GM12878 (cell line): ENCODE measurements around the gene KCNQ1. TPM values are rescaled to one million over a fixed set of nuclear protein-coding genes. Genes with fewer than 3 reads are reported as not detected.

Experiments
- ATAC-seq: fragments of 200-7000 bp; cut with Tn5 transposase; 3 replicates; pipeline ENCODE4 v1.9.1; 2020; ENCODE audit warnings: mild to moderate bottlenecking, moderate library complexity
- BruUV-seq: library from RNA; stranded (reverse); fragments of 400-500 nt; replicated peaks from 2 replicates; lab custom pipeline; 2021; lab: Mats Ljungman, UMichigan
- CTCF ChIA-PET: fragments of 300-600 bp; sonication (Branson Sonifier 250); formaldehyde crosslinking; extraction: SDS; loops from one replicate; lab custom pipeline; 2021; ENCODE audit warnings: inconsistent platforms; lab: Yijun Ruan, JAX
- POLR2A ChIA-PET: fragments of 350-600 bp; formaldehyde crosslinking; extraction: SDS; loops from one replicate; lab custom pipeline; 2021; ENCODE audit warnings: inconsistent platforms; lab: Charles Lee
- RAD21 ChIA-PET: fragments of 300-600 bp; sonication (Branson Sonifier 250); formaldehyde crosslinking; loops from one replicate; lab custom pipeline; 2023; ENCODE audit warnings: antibody characterized with exemption; ENCODE audit not compliant: unreplicated experiment; lab: Charles Lee
- SMC1A ChIA-PET: fragments of 300-600 bp; sonication (Branson Sonifier 250); formaldehyde crosslinking; loops from one replicate; lab custom pipeline; 2023; ENCODE audit not compliant: unreplicated experiment, uncharacterized antibody; lab: Charles Lee
- DNase-seq: peaks from one replicate; pipeline ENCODE4 v3.0.0-alpha.2; 2011; ENCODE audit warnings: low read depth, low spot score
- FAIRE-seq: peaks from 3 replicates; lab custom pipeline; 2011; peaks lifted over from hg19 to GRCh38; lab: Jason Lieb, UNC
- H2AFZ ChIP-seq: 2 replicates; pipeline ENCODE4 v1.6.0; 2011; ENCODE audit warnings: low read depth, low read length, control low read depth; ENCODE audit not compliant: control insufficient read depth
- H3K27ac ChIP-seq: 2 replicates; pipeline ENCODE4 v1.5.1; 2011; ENCODE audit warnings: control low read depth; ENCODE audit not compliant: control insufficient read depth, insufficient read depth
- H3K27me3 ChIP-seq, 2 experiments: replicated peaks in 1 of 2; 2 replicates each; pipeline versions ENCODE4 v1.6.0 to v1.6.1; 2011; ENCODE audit warnings: low read length in 1 of 2; ENCODE audit not compliant: control insufficient read depth in 2 of 2, insufficient read depth in 2 of 2
- H3K36me3 ChIP-seq, 2 experiments: 2 replicates each; pipeline ENCODE4 v1.5.1; 2011; ENCODE audit warnings: low read length in 1 of 2; ENCODE audit not compliant: control insufficient read depth in 2 of 2, insufficient read depth in 2 of 2
- H3K4me1 ChIP-seq: 2 replicates; pipeline ENCODE4 v1.6.1; 2011; ENCODE audit warnings: mild to moderate bottlenecking, low read length, moderate library complexity, mixed read lengths; ENCODE audit not compliant: control insufficient read depth, insufficient read depth
- H3K4me2 ChIP-seq: 2 replicates; pipeline ENCODE4 v1.6.0; 2011; ENCODE audit warnings: control low read depth; ENCODE audit not compliant: control insufficient read depth, insufficient read depth
- H3K4me3 ChIP-seq: fragments of 200-600 bp; sonication (generic); 2 replicates; pipeline ENCODE4 v1.5.1; 2016
- H3K79me2 ChIP-seq: 2 replicates; pipeline ENCODE4 v1.6.0; 2011; ENCODE audit warnings: low read length; ENCODE audit not compliant: control insufficient read depth, insufficient read depth
- H3K9ac ChIP-seq: 2 replicates; pipeline ENCODE4 v1.8.0; 2011; ENCODE audit warnings: low read length, control low read depth, mixed read lengths; ENCODE audit not compliant: control insufficient read depth, insufficient read depth
- H3K9me3 ChIP-seq: replicated peaks from 3 replicates; pipeline ENCODE4 v1.5.1; 2011; ENCODE audit warnings: mild to moderate bottlenecking, low read length; ENCODE audit not compliant: control insufficient read depth, insufficient read depth
- H4K20me1 ChIP-seq: 2 replicates; pipeline ENCODE4 v1.6.0; 2011; ENCODE audit not compliant: control insufficient read depth, insufficient read depth
- BMI1 ChIP-seq: fragments of 450-650 bp; IDR thresholded peaks from 2 replicates; pipeline ENCODE4 v1.6.1; 2016; ENCODE audit warnings: mild to moderate bottlenecking, moderate library complexity, borderline replicate concordance
- CBX3 ChIP-seq: fragments of 200-600 bp; sonication (generic); IDR thresholded peaks from 2 replicates; pipeline ENCODE4 v1.6.1; 2016; ENCODE audit warnings: low read depth, borderline replicate concordance
- CHD2 ChIP-seq: IDR thresholded peaks from 2 replicates; pipeline ENCODE4 v1.6.1; 2011; ENCODE audit warnings: low read depth, low read length, improper control_type of control experiment, borderline replicate concordance
- KAT2A ChIP-seq: conservative IDR thresholded peaks from 2 replicates; pipeline ENCODE4 v1.6.1; 2011; ENCODE audit warnings: low read depth, low read length; ENCODE audit not compliant: control insufficient read depth
- MEF2A ChIP-seq: IDR thresholded peaks from 2 replicates; pipeline ENCODE4 v1.6.1; 2011; ENCODE audit warnings: low read depth, mild to moderate bottlenecking, low read length, moderate library complexity; ENCODE audit not compliant: insufficient read depth
- MXI1 ChIP-seq: fragments of 150-350 bp; IDR thresholded peaks from 2 replicates; pipeline ENCODE4 v1.6.1; 2011; ENCODE audit warnings: low read depth, mild to moderate bottlenecking, inconsistent platforms, low read length, improper control_type of control experiment
- NR2C2 ChIP-seq: IDR thresholded peaks from 2 replicates; pipeline ENCODE4 v1.6.1; 2011; ENCODE audit warnings: borderline replicate concordance, low read depth; ENCODE audit not compliant: control insufficient read depth, insufficient read length
- POLR2AphosphoS5 ChIP-seq: IDR thresholded peaks from 2 replicates; pipeline ENCODE4 v1.6.1; 2011; ENCODE audit warnings: mild to moderate bottlenecking, low read length, inconsistent platforms
- POU2F2 ChIP-seq: IDR thresholded peaks from 3 replicates; pipeline ENCODE4 v1.6.1; 2011; ENCODE audit warnings: low read depth, mild to moderate bottlenecking, low read length, borderline replicate concordance
- RB1 ChIP-seq: fragments of 450-650 bp; formaldehyde crosslinking; IDR thresholded peaks from 2 replicates; pipeline ENCODE4 v1.6.1; 2017; ENCODE audit warnings: mild to moderate bottlenecking, borderline replicate concordance
- RUNX3 ChIP-seq: IDR thresholded peaks from 2 replicates; pipeline ENCODE4 v1.6.1; 2012; ENCODE audit warnings: low read length, inconsistent platforms
- STAT1 ChIP-seq: fragments of 450-650 bp; conservative IDR thresholded peaks from 2 replicates; pipeline ENCODE4 v1.6.1; 2014; ENCODE audit warnings: antibody characterized with exemption, mild to moderate bottlenecking
- TCF7 ChIP-seq: IDR thresholded peaks from 2 replicates; pipeline ENCODE4 v1.6.1; 2014; ENCODE audit warnings: antibody characterized with exemption, borderline replicate concordance
- ZNF622 ChIP-seq: fragments of 450-650 bp; IDR thresholded peaks from 2 replicates; pipeline ENCODE4 v1.6.1; 2017; ENCODE audit warnings: mild to moderate bottlenecking, inconsistent platforms
- WGBS: methylation state at CpG from one replicate; pipeline ENCODE4 v1.1.6; 2016; ENCODE audit warnings: low lambda C conversion rate; ENCODE audit not compliant: insufficient replicate concordance, insufficient coverage; ENCODE audit errors: missing lambda C conversion rate; 5-methylcytosine and 5-hydroxymethylcytosine counted together
- in situ Hi-C: fragments of 300-500 bp; cut with MboI; formaldehyde crosslinking; loops from 9 replicates; pipeline ENCODE4 v1.14.3; 2018; ENCODE audit warnings: mixed read lengths
- intact Hi-C: fragments of 100-400 bp; cut with micrococcal nuclease; formaldehyde crosslinking; loops from one replicate; pipeline ENCODE4 v1.14.2; 2022; ENCODE audit not compliant: unreplicated experiment
- polyA plus RNA-seq, 11 experiments: library from polyadenylated mRNA; depleted of rRNA in 4 of 11; unstranded in 6 of 11; stranded (reverse) in 5 of 11; fragments of >200 nt; fragmentation: Nextera tagmentation in 4 of 11; fragmentation: Illumina TruSeq in 1 of 11; extraction: Ambion mirVana in 4 of 11; extraction: Trizol in 1 of 11; gene quantifications; 1 replicate in 1 of 11; 2 replicates in 10 of 11; pipeline versions ENCODE4 v1.2.1 to v1.2.3, GENCODE V29; 2011 to 2016; ENCODE audit warnings: inconsistent platforms in 2 of 11, missing spikeins in 2 of 11, low read depth in 1 of 11
- total RNA-seq, 4 experiments: library from RNA; depleted of rRNA in 3 of 4; stranded (reverse); fragments of >200 nt in 3 of 4; fragmentation: Illumina TruSeq in 1 of 4; extraction: Trizol in 1 of 4; gene quantifications; 2 replicates each; pipeline versions ENCODE4 v1.2.1 to v1.2.3, GENCODE V29; 2013 to 2021
- TF ChIP-seq, protein P1 (sequence below), 3 experiments: IDR thresholded peaks in 2 of 3; conservative IDR thresholded peaks in 1 of 3; 2 replicates each; pipeline ENCODE4 v1.5.1; 2011; ENCODE audit warnings: low read depth in 3 of 3, low read length in 3 of 3, mild to moderate bottlenecking in 3 of 3, control low read depth in 2 of 3, moderate library complexity in 2 of 3, inconsistent platforms in 1 of 3, mixed read lengths in 1 of 3; ENCODE audit not compliant: control insufficient read depth in 2 of 3, insufficient read depth in 1 of 3; ENCODE audit errors: extremely low read depth in 1 of 3
- TF ChIP-seq, protein P2 (sequence below): fragments of 450-650 bp; IDR thresholded peaks from 2 replicates; pipeline ENCODE4 v1.6.1; 2018; ENCODE audit warnings: borderline replicate concordance, mild to moderate bottlenecking; ENCODE audit not compliant: partially characterized antibody

Gene KCNQ1
- total and polyA plus RNA-seq, 10 of the 15 experiments (the other 5 are each of a cell fraction or from before 2014, with no cell fraction given) = 0.03 to 0.15 (median 0.12) TPM; not detected in 7

DNA sequence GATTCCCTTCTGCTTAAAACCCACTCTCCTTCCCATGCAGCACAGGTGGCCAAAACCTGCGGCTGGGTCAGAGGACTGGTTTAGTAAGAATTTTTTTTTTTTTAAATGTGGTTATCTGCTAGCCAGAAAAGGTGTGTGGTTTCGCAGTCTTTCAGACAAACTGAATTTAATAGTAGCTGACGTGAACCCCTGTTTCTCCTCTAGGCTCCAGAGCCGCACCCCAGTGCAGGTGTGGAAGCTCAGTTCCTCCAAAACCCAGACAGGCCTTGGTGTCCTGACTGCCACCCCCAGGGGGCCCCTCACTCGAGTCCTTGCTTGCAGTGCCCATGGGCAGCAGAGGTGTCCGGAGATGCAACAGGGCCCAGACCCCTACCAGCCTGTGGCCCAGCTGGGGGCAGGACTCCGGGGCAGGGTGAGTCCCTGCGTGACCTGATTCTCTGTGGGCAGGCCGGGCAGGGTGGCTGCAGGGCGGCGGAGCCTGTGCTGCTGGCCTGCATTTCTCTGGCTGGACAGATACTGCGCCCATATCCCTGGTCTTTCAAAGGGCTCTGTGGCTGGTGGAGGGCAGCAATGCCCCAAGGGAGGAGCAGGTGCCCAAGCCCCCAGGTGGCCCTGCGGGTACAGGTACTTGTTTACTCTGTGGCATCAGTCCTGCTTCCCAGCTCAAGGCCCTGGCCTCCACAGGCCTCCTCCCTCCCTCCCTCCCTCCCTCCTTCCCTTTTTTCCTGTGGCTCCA, 15.2 kb downstream of the KCNQ1 start (continued):
- TF ChIP-seq, protein P1, sequence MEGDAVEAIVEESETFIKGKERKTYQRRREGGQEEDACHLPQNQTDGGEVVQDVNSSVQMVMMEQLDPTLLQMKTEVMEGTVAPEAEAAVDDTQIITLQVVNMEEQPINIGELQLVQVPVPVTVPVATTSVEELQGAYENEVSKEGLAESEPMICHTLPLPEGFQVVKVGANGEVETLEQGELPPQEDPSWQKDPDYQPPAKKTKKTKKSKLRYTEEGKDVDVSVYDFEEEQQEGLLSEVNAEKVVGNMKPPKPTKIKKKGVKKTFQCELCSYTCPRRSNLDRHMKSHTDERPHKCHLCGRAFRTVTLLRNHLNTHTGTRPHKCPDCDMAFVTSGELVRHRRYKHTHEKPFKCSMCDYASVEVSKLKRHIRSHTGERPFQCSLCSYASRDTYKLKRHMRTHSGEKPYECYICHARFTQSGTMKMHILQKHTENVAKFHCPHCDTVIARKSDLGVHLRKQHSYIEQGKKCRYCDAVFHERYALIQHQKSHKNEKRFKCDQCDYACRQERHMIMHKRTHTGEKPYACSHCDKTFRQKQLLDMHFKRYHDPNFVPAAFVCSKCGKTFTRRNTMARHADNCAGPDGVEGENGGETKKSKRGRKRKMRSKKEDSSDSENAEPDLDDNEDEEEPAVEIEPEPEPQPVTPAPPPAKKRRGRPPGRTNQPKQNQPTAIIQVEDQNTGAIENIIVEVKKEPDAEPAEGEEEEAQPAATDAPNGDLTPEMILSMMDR (IDR thresholded peaks at IDR 0.05 in 2 of 3, conservative IDR thresholded peaks at IDR 0.05 in 1 of 3; ENCODE audit: control insufficient read depth in 2 of 3, extremely low read depth in 1 of 3, insufficient read depth in 1 of 3, low read depth in 3 of 3, low read length in 3 of 3) = no peak
- no peak for TF ChIP-seq ZNF622
- no peak for TF ChIP-seq RB1
- TF ChIP-seq NR2C2 = no peak
- TF ChIP-seq, all 136 proteins: peak for 0

DNA sequence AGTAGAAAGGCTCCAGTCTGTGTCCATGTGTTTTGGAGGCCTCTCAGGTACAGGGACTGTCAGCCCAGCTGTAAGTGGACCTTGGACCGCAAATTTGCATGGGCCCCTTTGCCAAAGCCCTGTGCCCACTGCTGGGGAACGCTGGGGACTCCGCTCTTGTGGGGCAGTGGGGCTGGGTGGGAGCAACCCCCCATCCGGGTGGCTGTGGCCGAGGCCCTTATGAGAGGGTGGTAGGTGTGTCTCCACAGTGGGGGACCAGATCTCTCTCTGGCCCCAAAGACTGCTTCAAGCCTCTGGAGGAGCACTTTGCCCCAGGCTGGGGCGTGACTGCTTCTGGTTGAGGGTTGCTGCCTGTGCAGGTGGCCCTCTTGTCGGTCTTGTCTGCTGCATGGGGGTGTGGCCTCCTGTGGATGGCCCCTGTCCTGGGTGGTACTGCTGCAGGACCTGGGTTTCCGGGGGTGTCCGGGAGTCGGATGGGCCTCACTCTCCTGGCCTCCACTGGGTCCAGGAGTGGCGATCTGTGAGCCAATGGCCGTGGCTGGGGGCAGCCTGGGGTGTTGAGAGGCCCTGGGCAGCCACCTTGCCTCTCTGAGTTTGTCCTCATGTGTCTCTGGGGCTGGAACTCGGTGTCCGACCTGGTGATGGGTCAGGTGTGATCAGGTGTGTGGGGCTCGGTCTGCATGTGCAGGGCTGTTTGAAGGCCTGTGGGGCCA, 15.9 kb downstream of the KCNQ1 start:
- no peak overlapping the region for H3K9ac ChIP-seq
- ATAC-seq (no peak), DNase-seq (no peak), FAIRE-seq (no peak)
- H4K20me1 ChIP-seq = no peaks in the 10 kb centered on the region
- H3K4me1 ChIP-seq = no peaks in the 10 kb centered on the region
- ChIA-PET POLR2A (no interaction called here), SMC1A (no interaction called here), RAD21 (no interaction called here), CTCF (no interaction called here)
- H3K36me3 ChIP-seq = no peaks in the 10 kb centered on the region
- H3K9me3 ChIP-seq = no peaks in the 10 kb centered on the region
- in situ Hi-C loops = no loop called here
- no peaks in the 10 kb centered on the region; a peak in 1 of 4 replicates for H3K27me3 ChIP-seq
- H2AFZ ChIP-seq = no peak overlapping the region
- H3K4me2 ChIP-seq = no peak overlapping the region
- H3K4me3 ChIP-seq = no peak overlapping the region
- H3K27ac ChIP-seq = no peak overlapping the region
- intact Hi-C loops = no loop called here
- H3K79me2 ChIP-seq = no peaks in the 10 kb centered on the region
- no TSS peak for BruUV-seq
- WGBS = 21% methylated on average over 15 of the region's 15 CpGs
- TF ChIP-seq POU2F2 = no peak
- TF ChIP-seq, protein P2, sequence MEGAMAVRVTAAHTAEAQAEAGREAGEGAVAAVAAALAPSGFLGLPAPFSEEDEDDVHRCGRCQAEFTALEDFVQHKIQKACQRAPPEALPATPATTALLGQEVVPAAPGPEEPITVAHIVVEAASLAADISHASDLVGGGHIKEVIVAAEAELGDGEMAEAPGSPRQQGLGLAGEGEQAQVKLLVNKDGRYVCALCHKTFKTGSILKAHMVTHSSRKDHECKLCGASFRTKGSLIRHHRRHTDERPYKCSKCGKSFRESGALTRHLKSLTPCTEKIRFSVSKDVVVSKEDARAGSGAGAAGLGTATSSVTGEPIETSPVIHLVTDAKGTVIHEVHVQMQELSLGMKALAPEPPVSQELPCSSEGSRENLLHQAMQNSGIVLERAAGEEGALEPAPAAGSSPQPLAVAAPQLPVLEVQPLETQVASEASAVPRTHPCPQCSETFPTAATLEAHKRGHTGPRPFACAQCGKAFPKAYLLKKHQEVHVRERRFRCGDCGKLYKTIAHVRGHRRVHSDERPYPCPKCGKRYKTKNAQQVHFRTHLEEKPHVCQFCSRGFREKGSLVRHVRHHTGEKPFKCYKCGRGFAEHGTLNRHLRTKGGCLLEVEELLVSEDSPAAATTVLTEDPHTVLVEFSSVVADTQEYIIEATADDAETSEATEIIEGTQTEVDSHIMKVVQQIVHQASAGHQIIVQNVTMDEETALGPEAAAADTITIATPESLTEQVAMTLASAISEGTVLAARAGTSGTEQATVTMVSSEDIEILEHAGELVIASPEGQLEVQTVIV = no peak
- no peak for TF ChIP-seq CHD2
- no peak for TF ChIP-seq MEF2A
- TF ChIP-seq CBX3 = no peak
- TF ChIP-seq KAT2A = no peak
- no peak for TF ChIP-seq STAT1
- TF ChIP-seq POLR2AphosphoS5 = no peak
- no peak for TF ChIP-seq TCF7
- no peak for TF ChIP-seq BMI1
- no peak for TF ChIP-seq MXI1
- no peak for TF ChIP-seq RUNX3
